CD4-positive, alpha-beta memory T cell (primary cell): ENCODE measurements around the gene SCAMP3. TPM values are rescaled to one million over a fixed set of nuclear protein-coding genes. Genes with fewer than 3 reads are reported as not detected.
A peak's percentile ranks its signal among the peaks of the same experiment; 100 is the strongest.

ENCODE experiments used
- CTCF ChIA-PET: fragments of 350-600 bp; sonication (Branson Sonifier 250); formaldehyde crosslinking; loops from one replicate; lab custom pipeline; 2021; ENCODE audit warnings: inconsistent platforms; ENCODE audit not compliant: partially characterized antibody; lab: Charles Lee
- POLR2A ChIA-PET: fragments of 350-600 bp; sonication (Branson Sonifier 250); formaldehyde crosslinking; loops from one replicate; lab custom pipeline; 2021; ENCODE audit not compliant: partially characterized antibody; lab: Charles Lee
- DNase-seq, 5 donors: peaks; one replicate each; pipeline versions ENCODE4 v3.0.0 to v3.0.0-alpha.2; 2020 to 2022; ENCODE audit warnings: mixed read lengths in 1 of 5
- H3K27ac ChIP-seq: one replicate; pipeline ENCODE4 v1.7.0; 2013; ENCODE audit warnings: low read depth, low read length
- H3K27me3 ChIP-seq: 2 replicates; pipeline ENCODE4 v1.7.0; 2013; ENCODE audit warnings: mild to moderate bottlenecking, low read length, moderate library complexity; ENCODE audit not compliant: insufficient read depth
- H3K36me3 ChIP-seq: 2 replicates; pipeline ENCODE4 v1.7.0; 2013; ENCODE audit warnings: mild to moderate bottlenecking, low read length, moderate library complexity; ENCODE audit not compliant: insufficient read depth
- H3K4me1 ChIP-seq: 2 replicates; pipeline ENCODE4 v1.7.0; 2013; ENCODE audit warnings: mild to moderate bottlenecking, low read length, moderate library complexity; ENCODE audit not compliant: insufficient read depth
- H3K4me3 ChIP-seq, 2 donors: one replicate each; pipeline ENCODE4 v1.7.0; 2013; ENCODE audit warnings: low read length in 2 of 2, mild to moderate bottlenecking in 1 of 2
- H3K9me3 ChIP-seq, 2 donors: one replicate each; pipeline ENCODE4 v1.7.0; 2013; ENCODE audit warnings: low read length in 2 of 2, control low read depth in 1 of 2; ENCODE audit not compliant: control insufficient read depth in 1 of 2
- H3K27ac Mint-ChIP-seq, 7 donors: one replicate each; pipeline ENCODE4 v1.8.0; 2020 to 2021; ENCODE audit warnings: mixed read lengths in 7 of 7, mild to moderate bottlenecking in 6 of 7, inconsistent platforms in 3 of 7, moderate library complexity in 3 of 7
- H3K27me3 Mint-ChIP-seq, 2 donors: one replicate each; pipeline ENCODE4 v1.8.0; 2020 to 2021; ENCODE audit warnings: mixed read lengths in 2 of 2
- H3K36me3 Mint-ChIP-seq, 2 donors: one replicate each; pipeline ENCODE4 v1.8.0; 2020 to 2021; ENCODE audit warnings: mixed read lengths in 2 of 2, inconsistent platforms in 1 of 2, mild to moderate bottlenecking in 1 of 2
- H3K4me1 Mint-ChIP-seq, 4 donors: one replicate each; pipeline ENCODE4 v1.8.0; 2020 to 2021; ENCODE audit warnings: mixed read lengths in 4 of 4, mild to moderate bottlenecking in 1 of 4
- H3K4me3 Mint-ChIP-seq, 8 donors: one replicate each; pipeline ENCODE4 v1.8.0; 2020 to 2021; ENCODE audit warnings: mixed read lengths in 8 of 8, mild to moderate bottlenecking in 7 of 8, moderate library complexity in 6 of 8, inconsistent platforms in 3 of 8
- H3K9me3 Mint-ChIP-seq, 8 donors: one replicate each; pipeline ENCODE4 v1.8.0; 2020 to 2021; ENCODE audit warnings: mixed read lengths in 8 of 8, mild to moderate bottlenecking in 5 of 8, inconsistent platforms in 3 of 8, moderate library complexity in 1 of 8
- intact Hi-C: fragments of 100-400 bp; cut with micrococcal nuclease; formaldehyde crosslinking; loops from one replicate; pipeline ENCODE4 v1.15.1; 2023
- polyA plus RNA-seq, 2 donors: library from polyadenylated mRNA; unstranded; fragments of 300-500 nt; fragmentation: Illumina TruSeq; gene quantifications; one replicate each; pipeline ENCODE4 v1.2.3, GENCODE V29; 2021
- total RNA-seq, 2 experiments: library from RNA; stranded (reverse); gene quantifications; one replicate each; pipeline ENCODE4 v1.2.3, GENCODE V29; 2021

SCAMP3 gene
- total and polyA plus RNA-seq, 4 experiments from 2014 or later: 94.4 to 160 (median 116) TPM

GRCh38 chr1:155267373-155267772 is 5.2 kb upstream of the SCAMP3 start:
- CTCF ChIA-PET: interaction anchor here (1.0 to 6.1 kb wide), 3 partner anchors 13 to 56 kb away, joined by 3 to 53 read pairs (median 4); no protein-coding TSS in a partner anchor
- POLR2A ChIA-PET: interaction anchor here (0.5 to 3.9 kb wide), 3 partner anchors 12 to 370 kb away, joined by 3 to 16 read pairs (median 4); partner anchors contain the start of gene ENTREP3
- Histone ChIP-seq H3K4me1 (peaks cover 15% of the 10 kb centered on the region), H3K27me3 (no peaks in the 10 kb centered on the region), H3K4me3 (no peak overlapping the region), H3K27ac (no peak overlapping the region), H3K9me3 (no peaks in the 10 kb centered on the region), H3K36me3 (peaks cover 63% of the 10 kb centered on the region)
- Mint-ChIP-seq H3K27me3 (no peaks in the 10 kb centered on the region), H3K27ac (no peak overlapping the region), H3K9me3 (no peaks in the 10 kb centered on the region), H3K36me3 (peaks cover 49 to 83% of the 10 kb centered on the region in 2 donors), H3K4me1 (peaks cover 12 to 31% (median 19%) of the 10 kb centered on the region in 4 donors), H3K4me3 (no peak overlapping the region)
- no peak for DNase-seq
- intact Hi-C loops: no loop called here

GRCh38 chr1:155266553-155266952 is 4.4 kb upstream of the SCAMP3 start:
- H3K4me1 ChIP-seq: peaks cover 9% of the 10 kb centered on the region
- peaks cover 51 to 87% of the 10 kb centered on the region in 2 donors for H3K36me3 Mint-ChIP-seq
- ChIA-PET POLR2A (interaction anchor here (0.5 to 3.9 kb wide), 4 partner anchors 11 to 61 kb away, joined by 3 to 16 read pairs (median 4); partner anchors contain the start of gene ENTREP3), CTCF (interaction anchor here (1.0 to 6.1 kb wide), 5 partner anchors 10 to 57 kb away, joined by 3 to 53 read pairs (median 5); no protein-coding TSS in a partner anchor)
- H3K9me3 ChIP-seq: no peaks in the 10 kb centered on the region
- H3K4me3 ChIP-seq: no peak overlapping the region
- H3K27ac Mint-ChIP-seq: peak overlapping the region in 1 of 7 donors; percentile 24
- H3K36me3 ChIP-seq: peaks cover 63% of the 10 kb centered on the region
- no peaks in the 10 kb centered on the region for H3K27me3 ChIP-seq
- intact Hi-C loops: no loop called here
- H3K27me3 Mint-ChIP-seq: no peaks in the 10 kb centered on the region
- H3K4me1 Mint-ChIP-seq: peaks cover 12 to 31% (median 19%) of the 10 kb centered on the region in 4 donors
- H3K27ac ChIP-seq: no peak overlapping the region
- no peak overlapping the region for H3K4me3 Mint-ChIP-seq
- DNase-seq: no peak
- peaks cover 0 to 3% (median 0%) of the 10 kb centered on the region in 8 donors for H3K9me3 Mint-ChIP-seq

GRCh38 chr1:155263067-155263466 is 907 bp upstream of the SCAMP3 start:
- peaks cover 0 to 3% (median 0%) of the 10 kb centered on the region in 8 donors for H3K9me3 Mint-ChIP-seq
- peak overlapping the region; percentile 86 for H3K27ac ChIP-seq
- intact Hi-C loops: no loop called here
- H3K27ac Mint-ChIP-seq: peak overlapping the region; percentile 75 to 98 (median 97)
- no peaks in the 10 kb centered on the region for H3K27me3 Mint-ChIP-seq
- DNase-seq: no peak
- peaks cover 49% of the 10 kb centered on the region for H3K36me3 ChIP-seq
- H3K9me3 ChIP-seq: no peaks in the 10 kb centered on the region
- H3K4me3 Mint-ChIP-seq: peak overlapping the region; percentile 53 to 100 (median 98)
- H3K4me1 Mint-ChIP-seq: peaks cover 12 to 36% (median 28%) of the 10 kb centered on the region in 4 donors
- H3K4me1 ChIP-seq: peaks cover 23% of the 10 kb centered on the region
- no peak overlapping the region for H3K4me3 ChIP-seq
- peaks cover 43 to 75% of the 10 kb centered on the region in 2 donors for H3K36me3 Mint-ChIP-seq
- CTCF ChIA-PET: interaction anchor here (0.7 to 6.1 kb wide), 3 partner anchors 10 to 61 kb away, joined by 3 to 53 read pairs (median 3); partner anchors contain the start of gene CLK2
- no peaks in the 10 kb centered on the region for H3K27me3 ChIP-seq
- POLR2A ChIA-PET: interaction anchor here (0.9 to 1.7 kb wide), 4 partner anchors 10 to 45 kb away, joined by 4 to 13 read pairs (median 5); partner anchors contain the start of gene CLK2

GRCh38 chr1:155261493-155261851 is 688 bp downstream of the SCAMP3 start:
- Histone ChIP-seq H3K27ac (peak overlapping the region; percentile 86), H3K4me3 (peak overlapping the region; percentile 94), H3K27me3 (no peaks in the 10 kb centered on the region), H3K4me1 (peaks cover 23% of the 10 kb centered on the region), H3K9me3 (no peaks in the 10 kb centered on the region), H3K36me3 (peaks cover 47% of the 10 kb centered on the region)
- Mint-ChIP-seq H3K27ac (peak overlapping the region; percentile 86 to 99 (median 97)), H3K4me3 (peak overlapping the region; percentile 95 to 100 (median 99)), H3K27me3 (no peaks in the 10 kb centered on the region), H3K4me1 (peaks cover 16 to 46% (median 34%) of the 10 kb centered on the region in 4 donors), H3K36me3 (peaks cover 42 to 72% of the 10 kb centered on the region in 2 donors), H3K9me3 (peaks cover 0 to 3% (median 0%) of the 10 kb centered on the region in 8 donors)
- DNase-seq: peak in 2 of 5 donors; percentile 21 to 54
- intact Hi-C loops: no loop called here
- CTCF ChIA-PET: interaction anchor here (1.1 to 4.7 kb wide), 8 partner anchors 11 to 330 kb away, joined by 3 to 77 read pairs (median 4); partner anchors contain the start of genes CLK2 and FDPS
- POLR2A ChIA-PET: interaction anchor here (0.5 to 4.5 kb wide), 16 partner anchors 11 to 1021 kb away, joined by 3 to 59 read pairs (median 4); partner anchors contain the start of genes CLK2, FDPS, KRTCAP2 and PBXIP1

- peaks cover 0 to 3% (median 0%) of the 10 kb centered on the region in 8 donors for H3K9me3 Mint-ChIP-seq
- peaks cover 29% of the 10 kb centered on the region for H3K4me1 ChIP-seq
- peaks cover 17 to 55% (median 42%) of the 10 kb centered on the region in 4 donors for H3K4me1 Mint-ChIP-seq
- H3K27me3 ChIP-seq: no peaks in the 10 kb centered on the region
- H3K36me3 ChIP-seq: peaks cover 43% of the 10 kb centered on the region
- no peaks in the 10 kb centered on the region for H3K27me3 Mint-ChIP-seq
- peaks cover 37 to 65% of the 10 kb centered on the region in 2 donors for H3K36me3 Mint-ChIP-seq
- H3K4me3 Mint-ChIP-seq: peak overlapping the region in 7 of 8 donors; percentile 42 to 100 (median 95)
- H3K9me3 ChIP-seq: no peaks in the 10 kb centered on the region
- H3K27ac ChIP-seq: no peak overlapping the region
- peak overlapping the region in 5 of 7 donors; percentile 32 to 97 (median 52) for H3K27ac Mint-ChIP-seq
- no peak overlapping the region for H3K4me3 ChIP-seq
- POLR2A ChIA-PET: interaction anchor here (0.6 to 4.5 kb wide), 6 partner anchors 10 to 63 kb away, joined by 3 to 59 read pairs (median 30); partner anchors contain the start of genes CLK2 and RUSC1
- CTCF ChIA-PET: interaction anchor here (4.7 kb wide), 1 partner anchor 10 kb away, joined by 77 read pairs; no protein-coding TSS in a partner anchor
- intact Hi-C loops: no loop called here
- DNase-seq: no peak
These were observed 1.9 kb downstream of the SCAMP3 start for GRCh38 chr1:155260276-155260675.

- Mint-ChIP-seq H3K4me1 (peaks cover 17 to 50% (median 38%) of the 10 kb centered on the region in 4 donors), H3K4me3 (peak overlapping the region; percentile 67 to 87 (median 78))
These were observed 5.9 kb downstream of the SCAMP3 start for GRCh38 chr1:155256058-155256852.

More at GRCh38 chr1:155256058-155256852, 5.9 kb downstream of the SCAMP3 start:
- Mint-ChIP-seq H3K36me3 (peaks cover 21 to 30% of the 10 kb centered on the region in 2 donors), H3K27me3 (no peaks in the 10 kb centered on the region), H3K9me3 (no peaks in the 10 kb centered on the region), H3K27ac (peak overlapping the region; percentile 36 to 94 (median 76))
- no peak overlapping the region for H3K4me3 ChIP-seq
- intact Hi-C loops: no loop called here
- H3K36me3 ChIP-seq: peaks cover 29% of the 10 kb centered on the region
- H3K9me3 ChIP-seq: no peaks in the 10 kb centered on the region
- no peak overlapping the region for H3K27ac ChIP-seq
- CTCF ChIA-PET: interaction anchor here (1.4 to 1.6 kb wide), 2 partner anchors 17 to 68 kb away, joined by 3 to 4 read pairs; partner anchors contain the start of gene CLK2
- H3K27me3 ChIP-seq: no peaks in the 10 kb centered on the region
- peaks cover 31% of the 10 kb centered on the region for H3K4me1 ChIP-seq
- DNase-seq: no peak
- POLR2A ChIA-PET: interaction anchor here (1.0 to 3.6 kb wide), 5 partner anchors 10 to 56 kb away, joined by 3 to 17 read pairs (median 9); partner anchors contain the start of gene CLK2
